B cell (primary cell): ENCODE measurements around the gene RBM22.

Source experiments
- CTCF ChIP-seq: fragments of 200-600 bp; IDR thresholded peaks from one replicate; pipeline ENCODE4 v1.8.0; 2022; ENCODE audit warnings: antibody characterized with exemption, mild to moderate bottlenecking
- EZH2 ChIP-seq: IDR thresholded peaks from 2 replicates; pipeline ENCODE4 v1.6.1; 2012; ENCODE audit warnings: borderline replicate concordance, low read depth, mild to moderate bottlenecking, moderate library complexity, low read length; ENCODE audit not compliant: insufficient read depth, poor library complexity, severe bottlenecking

DNA sequence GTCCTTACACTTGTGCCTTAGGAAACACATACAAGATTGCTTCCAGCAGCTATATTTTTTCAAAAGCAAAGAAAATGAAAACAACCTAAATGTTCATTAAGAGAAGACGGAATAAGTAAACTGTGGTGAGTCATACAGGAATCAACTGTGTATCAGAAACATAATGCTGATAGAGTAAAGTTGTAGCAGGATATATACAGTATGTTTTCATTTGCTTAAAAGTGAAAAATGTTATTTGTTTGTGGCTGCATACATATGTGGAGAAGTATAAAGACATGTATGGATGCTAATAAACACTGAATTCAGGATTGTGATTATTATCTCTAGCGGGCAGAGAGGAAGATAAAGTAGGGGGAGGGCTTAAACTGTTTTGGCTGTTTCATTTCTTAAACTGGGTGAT is 49.6 kb upstream of the RBM22 start:
- TF ChIP-seq CTCF (no peak), EZH2 (no peak)
